Raji (cell line): ENCODE results near the gene REELD1.

ENCODE experiments used
- POLR2A ChIP-seq: IDR thresholded peaks from 2 replicates; pipeline ENCODE4 v1.6.1; 2011; ENCODE audit warnings: low read depth, low read length, control low read depth; ENCODE audit not compliant: insufficient read depth

The REELD1 gene

GRCh38 chr4:146214238-146214637 lies at the start of gene REELD1:
TSS of gene REELD1 (plus strand) at chr4:146214538. CDS start at chr4:146216953, 2,415 bp downstream.
- no peak for TF ChIP-seq POLR2A

- TF ChIP-seq POLR2A, result no peak
Measured at GRCh38 chr4:146165221-146165620, 49.1 kb upstream of the REELD1 start.

DNA sequence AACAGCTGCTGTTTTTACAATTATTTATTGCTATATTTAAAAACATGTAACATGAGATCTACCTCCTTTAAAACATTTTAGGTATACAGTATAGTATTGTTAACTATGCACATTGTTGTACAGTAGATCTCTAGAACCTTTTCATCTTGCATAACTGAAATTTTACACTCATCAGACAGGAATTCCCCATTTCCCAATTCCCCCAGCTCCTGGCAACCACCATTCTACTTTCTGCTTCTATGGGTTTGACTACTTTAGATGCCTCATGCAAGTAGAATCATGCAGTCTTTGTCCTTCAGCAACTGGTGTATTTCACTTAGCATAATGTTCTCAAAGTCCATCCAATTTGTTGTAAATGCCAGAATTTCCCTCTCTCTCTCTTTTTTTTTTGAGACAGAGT lies 48.5 kb upstream of the REELD1 start:
- no peak for TF ChIP-seq POLR2A

DNA sequence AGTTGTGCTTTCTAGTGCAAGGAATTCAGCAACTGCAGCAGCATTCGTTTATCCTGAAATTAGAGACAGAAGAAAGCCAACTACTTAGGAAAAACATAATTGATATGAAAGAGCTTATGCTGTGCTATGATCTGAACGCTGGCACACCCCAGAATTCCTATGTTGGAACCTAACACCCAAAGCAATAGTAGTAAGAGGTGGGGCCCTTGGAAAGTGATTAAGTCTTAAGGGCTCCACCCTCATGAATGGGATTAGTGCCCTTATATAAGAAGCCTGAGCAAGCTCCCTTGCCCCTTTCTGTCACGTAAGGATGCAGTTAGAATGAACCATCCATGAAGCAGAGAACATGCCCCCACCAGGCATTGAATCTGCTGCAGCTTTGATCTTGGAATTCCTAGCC lies 44.2 kb upstream of the REELD1 start:
- no peak for TF ChIP-seq POLR2A

- TF ChIP-seq POLR2A, result peak; percentile 56
Measured at GRCh38 chr4:146175541-146176453, 38.5 kb upstream of the REELD1 start, which contains the start of gene LSM6. TSS of gene LSM6 (plus strand) at chr4:146175718. CDS start at chr4:146182922, 7,204 bp downstream.

DNA sequence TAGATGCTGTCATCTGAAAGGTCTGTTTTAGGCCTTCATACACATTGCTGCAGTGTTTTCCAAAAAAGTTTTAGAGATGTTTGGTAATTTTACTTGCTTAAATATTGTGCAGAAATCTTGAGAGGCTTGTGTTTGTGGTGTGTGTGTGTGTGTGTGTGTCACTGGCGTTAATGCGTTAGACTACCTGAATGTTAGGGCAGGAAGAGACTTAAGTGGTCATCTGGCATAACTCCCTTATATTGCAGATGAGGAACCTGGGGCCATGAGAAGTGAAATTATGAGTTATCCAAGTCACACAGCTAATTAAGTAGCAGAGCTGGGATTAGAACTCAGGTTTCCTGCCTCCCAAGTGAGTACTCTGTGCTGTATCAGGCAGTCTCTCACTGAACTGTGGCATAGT lies 37.4 kb upstream of the REELD1 start:
- TF ChIP-seq POLR2A, result no peak

GRCh38 chr4:146178126-146178525 lies 36.2 kb upstream of the REELD1 start:
- no peak for TF ChIP-seq POLR2A

- no peak for TF ChIP-seq POLR2A
Measured at GRCh38 chr4:146179784-146180370, 34.5 kb upstream of the REELD1 start.

DNA sequence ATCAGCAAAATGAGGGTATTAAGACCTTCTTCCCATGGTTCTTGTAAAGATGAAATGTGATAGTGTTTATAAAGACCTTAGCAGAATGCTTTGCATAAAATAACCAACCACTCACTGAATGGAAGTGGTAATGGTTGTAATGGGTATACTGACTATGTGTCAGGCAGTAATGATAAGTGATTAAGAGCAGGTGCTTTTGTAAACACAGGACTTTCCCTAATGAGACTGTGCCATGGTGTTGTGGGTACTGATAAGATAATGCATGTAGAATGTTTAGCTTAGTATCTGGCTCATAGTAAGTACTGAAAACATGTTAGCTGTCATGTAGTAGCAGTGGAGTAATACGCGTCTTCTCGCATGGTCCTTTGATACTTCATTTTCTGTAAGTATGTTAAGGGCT lies 31.9 kb upstream of the REELD1 start:
- TF ChIP-seq POLR2A, result no peak

GRCh38 chr4:146183209-146183608 lies 31.1 kb upstream of the REELD1 start:
- TF ChIP-seq POLR2A, result no peak

DNA sequence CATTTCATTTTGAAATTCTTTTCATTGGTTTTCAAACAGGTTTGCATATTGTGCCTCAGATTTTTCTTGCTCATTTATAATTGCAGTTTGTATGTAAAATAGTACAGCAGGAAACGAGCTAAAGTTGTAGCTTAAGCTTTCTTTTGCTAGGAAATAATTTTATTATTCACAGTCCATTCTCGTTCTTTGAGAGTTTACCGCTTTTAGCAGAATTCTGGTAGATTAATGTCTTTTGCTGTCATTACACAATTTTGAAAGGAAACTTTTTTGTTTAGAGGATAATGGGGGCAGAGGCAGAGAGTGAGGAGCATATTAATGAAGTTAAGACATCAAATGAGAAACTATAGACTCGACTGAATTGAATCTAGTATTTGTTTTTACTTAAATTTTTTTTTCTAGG lies 28.3 kb upstream of the REELD1 start:
- no peak for TF ChIP-seq POLR2A

DNA sequence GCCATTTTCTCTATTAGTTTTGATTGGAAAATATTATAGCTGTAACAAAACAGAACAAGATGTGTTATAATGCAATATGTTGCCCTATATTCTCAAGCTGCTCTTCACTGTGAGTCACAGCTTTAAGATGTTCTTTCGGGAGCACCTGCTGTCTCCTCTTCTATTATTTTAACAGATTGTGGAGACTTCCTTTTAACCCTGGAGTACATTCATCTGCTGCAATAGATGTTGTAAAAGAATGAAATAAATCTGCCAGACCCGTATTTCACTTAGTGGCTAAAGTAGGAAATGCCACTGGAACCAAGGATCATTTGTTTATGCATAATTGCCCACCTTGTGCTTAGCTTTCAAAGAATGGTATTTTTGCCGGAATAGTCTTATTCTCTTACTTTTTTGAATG lies 27.7 kb upstream of the REELD1 start:
- TF ChIP-seq POLR2A, result no peak

DNA sequence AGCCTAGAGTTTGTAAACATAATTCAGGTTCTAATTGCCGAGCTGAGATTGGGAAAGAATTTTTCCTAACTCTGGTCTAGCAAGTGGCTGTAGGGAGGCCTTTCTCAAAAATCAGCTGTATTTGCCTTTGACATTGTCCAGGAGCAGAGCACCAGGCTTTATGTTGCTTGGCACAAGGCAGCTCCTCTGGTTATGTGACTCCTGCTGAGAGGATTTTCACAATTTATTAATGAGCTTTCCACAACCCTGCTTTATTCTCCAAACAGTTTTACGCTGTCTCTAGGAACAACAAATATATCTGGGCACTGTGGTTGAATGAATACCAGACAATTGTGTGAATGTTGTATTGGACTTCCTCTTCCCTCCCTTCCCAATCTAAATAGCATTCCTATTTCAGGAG lies 23.9 kb upstream of the REELD1 start:
- no peak for TF ChIP-seq POLR2A

GRCh38 chr4:146191766-146192458 lies 22.4 kb upstream of the REELD1 start:
- no peak for TF ChIP-seq POLR2A

DNA sequence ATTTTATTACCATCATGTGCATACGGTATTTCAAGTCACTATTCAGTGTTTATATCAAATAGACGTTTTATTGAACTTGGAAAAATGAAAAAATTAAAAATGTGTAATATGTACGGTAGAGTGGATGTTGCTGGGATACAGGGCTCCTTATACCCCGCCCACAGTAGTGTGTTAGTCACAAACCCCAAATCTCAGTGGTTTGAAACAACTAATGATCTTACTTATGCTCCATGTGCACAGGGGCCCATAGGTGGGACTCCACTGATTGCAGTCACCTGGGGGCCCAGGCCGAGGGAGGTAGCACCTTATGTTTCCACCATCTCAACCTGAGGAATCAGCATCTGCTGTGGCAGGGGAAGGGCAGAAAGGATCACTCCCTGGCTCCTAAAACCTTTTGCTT lies 20.7 kb upstream of the REELD1 start:
- no peak for TF ChIP-seq POLR2A

DNA sequence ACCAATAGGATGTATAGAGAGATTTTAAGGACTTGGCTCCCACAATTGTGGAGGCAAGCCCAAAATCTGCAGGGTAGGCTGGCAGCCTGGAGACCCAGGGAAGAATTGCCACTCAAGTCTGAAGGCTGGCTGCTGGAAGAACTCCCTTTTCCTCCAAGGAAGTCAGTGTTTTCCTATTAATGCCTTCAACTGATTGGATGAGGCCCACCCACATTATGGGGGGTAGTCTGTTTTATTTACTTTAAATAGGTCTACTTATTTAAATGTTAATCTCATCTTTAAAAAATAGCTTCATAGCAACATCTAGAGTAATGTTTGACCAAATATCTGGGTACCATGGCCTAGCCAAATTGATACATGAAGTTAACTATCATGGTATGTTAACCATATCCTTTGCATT lies 20.1 kb upstream of the REELD1 start:
- no peak for TF ChIP-seq POLR2A
